ENCODE results near the gene FHDC1.

Gene FHDC1

DNA sequence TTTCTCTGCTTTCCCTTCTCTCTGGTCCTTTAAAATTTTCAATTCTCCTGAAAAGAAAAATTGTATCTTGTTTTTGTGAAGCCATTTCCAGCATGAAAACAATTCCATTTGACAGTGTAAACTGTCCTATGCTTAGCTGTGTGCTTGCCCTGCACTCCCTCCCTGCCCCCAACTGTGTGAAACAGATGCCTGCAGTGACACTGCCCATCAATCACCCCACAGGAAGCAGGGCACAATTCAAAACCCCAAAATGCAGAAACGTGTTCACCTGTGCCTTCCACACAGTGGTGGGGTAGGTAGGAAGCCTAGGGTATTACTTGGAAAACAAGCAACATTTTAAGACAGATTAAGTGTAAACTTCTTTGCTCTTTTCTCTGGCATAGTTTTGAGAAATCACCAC lies 6.2 kb upstream of the FHDC1 start:
- TF ChIP-seq, protein P1, sequence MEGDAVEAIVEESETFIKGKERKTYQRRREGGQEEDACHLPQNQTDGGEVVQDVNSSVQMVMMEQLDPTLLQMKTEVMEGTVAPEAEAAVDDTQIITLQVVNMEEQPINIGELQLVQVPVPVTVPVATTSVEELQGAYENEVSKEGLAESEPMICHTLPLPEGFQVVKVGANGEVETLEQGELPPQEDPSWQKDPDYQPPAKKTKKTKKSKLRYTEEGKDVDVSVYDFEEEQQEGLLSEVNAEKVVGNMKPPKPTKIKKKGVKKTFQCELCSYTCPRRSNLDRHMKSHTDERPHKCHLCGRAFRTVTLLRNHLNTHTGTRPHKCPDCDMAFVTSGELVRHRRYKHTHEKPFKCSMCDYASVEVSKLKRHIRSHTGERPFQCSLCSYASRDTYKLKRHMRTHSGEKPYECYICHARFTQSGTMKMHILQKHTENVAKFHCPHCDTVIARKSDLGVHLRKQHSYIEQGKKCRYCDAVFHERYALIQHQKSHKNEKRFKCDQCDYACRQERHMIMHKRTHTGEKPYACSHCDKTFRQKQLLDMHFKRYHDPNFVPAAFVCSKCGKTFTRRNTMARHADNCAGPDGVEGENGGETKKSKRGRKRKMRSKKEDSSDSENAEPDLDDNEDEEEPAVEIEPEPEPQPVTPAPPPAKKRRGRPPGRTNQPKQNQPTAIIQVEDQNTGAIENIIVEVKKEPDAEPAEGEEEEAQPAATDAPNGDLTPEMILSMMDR (IDR thresholded peaks at IDR 0.05; ENCODE audit: extremely low read depth, insufficient read depth, missing control alignments) = no peak
- in situ Hi-C loops (cut with MboI; ENCODE audit: low pct_unique_long_range_greater_than_20kb, low sequenced_read_pairs, unreplicated experiment) = no loop called here
- no peak for DNase-seq (ENCODE audit: low spot score)

DNA sequence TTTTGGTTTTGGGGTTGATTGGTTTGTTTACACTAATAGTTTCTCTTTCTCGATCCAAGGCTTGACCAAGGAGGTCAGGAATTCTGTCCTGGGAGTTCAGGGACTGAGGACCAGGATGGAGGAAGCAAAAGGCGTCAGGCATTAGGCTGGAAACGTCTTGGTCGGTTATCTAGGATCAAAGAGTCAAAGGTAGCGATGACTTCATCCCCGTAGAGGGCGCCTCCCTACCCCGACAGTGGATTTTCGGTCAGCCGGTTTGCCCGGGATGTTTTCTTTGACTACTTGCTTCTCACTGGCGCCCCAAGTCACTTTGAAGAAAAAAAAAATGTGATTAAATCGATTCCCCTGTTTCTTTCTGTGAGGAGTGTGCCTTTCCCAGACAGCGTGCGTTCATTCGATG lies 980 bp upstream of the FHDC1 start:
- DNase-seq (ENCODE audit: low spot score) = peak; percentile 44
- in situ Hi-C loops (cut with MboI; ENCODE audit: low pct_unique_long_range_greater_than_20kb, low sequenced_read_pairs, unreplicated experiment) = no loop called here

DNA sequence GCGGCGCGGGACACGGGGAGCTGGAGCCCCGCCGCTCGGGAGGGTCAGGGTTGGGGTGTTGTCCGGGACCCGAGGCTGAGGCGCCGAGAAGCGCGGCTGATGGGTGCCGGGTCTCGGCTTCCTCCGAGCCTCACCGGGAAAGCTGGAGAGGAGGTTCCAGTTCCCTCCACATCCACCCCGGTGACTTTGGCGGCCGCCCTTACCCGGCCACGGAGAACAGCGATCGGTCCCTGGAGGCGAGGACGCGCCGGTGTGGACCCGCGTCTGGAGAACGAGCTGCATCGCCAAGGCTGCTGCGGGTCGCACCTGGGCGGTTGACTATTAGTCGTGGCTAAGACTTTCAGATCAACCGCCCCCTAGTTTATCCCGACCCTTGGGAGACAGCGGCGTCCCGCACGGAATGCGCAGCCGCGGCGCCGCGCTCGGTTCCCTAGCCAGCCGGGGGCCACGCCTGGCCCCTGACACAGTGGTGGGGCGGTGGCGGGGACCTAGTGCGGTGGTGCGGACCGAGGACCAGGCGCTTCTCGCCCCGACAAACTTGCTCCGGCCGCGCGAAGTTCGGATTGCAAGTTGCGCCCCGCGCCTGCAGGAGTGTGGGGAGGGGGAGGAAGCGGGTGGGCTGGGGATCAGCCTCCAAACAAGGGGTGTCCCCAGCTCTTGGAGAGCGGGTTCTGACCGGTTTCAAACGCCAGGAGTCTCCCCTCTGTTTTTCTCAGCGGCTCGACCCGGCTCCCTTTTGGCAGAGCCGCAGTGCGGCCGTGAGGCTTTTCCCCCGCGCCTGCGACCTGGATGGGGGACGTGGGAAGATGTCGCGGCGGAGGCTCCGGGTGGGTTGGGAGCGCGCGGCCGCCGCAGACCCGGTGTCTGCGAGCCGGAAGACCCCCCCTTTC lies 568 bp downstream of the FHDC1 start:
- peak; percentile 65 for DNase-seq (ENCODE audit: low spot score)
- TF ChIP-seq, protein P1 (IDR thresholded peaks at IDR 0.05; ENCODE audit: extremely low read depth, insufficient read depth, missing control alignments) = no peak
- in situ Hi-C loops (cut with MboI; ENCODE audit: low pct_unique_long_range_greater_than_20kb, low sequenced_read_pairs, unreplicated experiment) = no loop called here

More for the DNA sequence above, 980 bp upstream of the FHDC1 start:
- TF ChIP-seq, protein P1 (IDR thresholded peaks at IDR 0.05; ENCODE audit: extremely low read depth, insufficient read depth, missing control alignments) = no peak

DNA sequence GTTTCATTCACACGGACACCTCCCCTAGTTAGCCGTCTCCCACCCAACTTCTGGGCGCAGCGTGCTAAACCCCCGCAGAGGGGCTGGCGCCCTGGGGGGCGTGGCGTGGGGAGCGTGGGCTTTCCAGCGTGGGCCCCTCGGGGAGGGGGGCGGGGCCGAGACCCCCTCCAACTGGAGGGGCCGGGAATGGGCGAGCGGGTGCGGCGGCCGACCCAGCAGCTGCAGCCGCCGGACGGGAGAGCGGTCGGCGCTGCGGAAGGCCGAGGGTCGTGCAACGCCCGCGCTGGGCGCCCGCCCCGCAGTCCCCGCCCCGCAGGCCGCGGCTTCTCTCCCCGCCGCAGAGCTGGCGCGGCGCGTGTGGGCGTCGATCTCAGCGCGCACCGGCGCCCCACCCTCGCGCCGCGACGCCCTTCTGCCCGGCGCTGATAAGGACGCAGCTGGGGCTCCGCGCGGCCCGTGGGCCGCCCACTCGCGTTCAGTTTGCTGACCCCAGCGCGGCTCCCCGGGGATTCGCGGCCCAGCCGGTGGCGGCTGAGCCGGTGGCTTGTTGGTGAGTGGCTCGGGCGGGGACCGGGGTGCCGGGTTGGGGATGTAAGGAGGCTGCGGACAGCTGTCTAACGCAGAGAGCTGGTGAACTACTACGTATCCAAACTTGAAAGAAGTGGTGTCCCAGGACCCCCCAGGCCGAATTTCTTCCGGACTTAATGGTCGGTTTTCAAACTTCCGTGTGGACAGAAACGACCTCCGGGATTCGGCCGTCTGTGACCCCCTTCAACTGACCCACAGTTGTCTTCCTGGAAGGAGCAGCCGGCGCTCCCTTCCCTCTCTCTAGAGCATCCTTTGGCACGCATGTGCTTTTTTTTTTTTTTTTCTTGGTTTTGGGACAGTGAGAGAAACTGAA lies 1.5 kb downstream of the FHDC1 start:
- TF ChIP-seq, protein P1 (IDR thresholded peaks at IDR 0.05; ENCODE audit: extremely low read depth, insufficient read depth, missing control alignments) = no peak
- in situ Hi-C loops (cut with MboI; ENCODE audit: low pct_unique_long_range_greater_than_20kb, low sequenced_read_pairs, unreplicated experiment) = no loop called here
- peak; percentile 61 for DNase-seq (ENCODE audit: low spot score)

DNA sequence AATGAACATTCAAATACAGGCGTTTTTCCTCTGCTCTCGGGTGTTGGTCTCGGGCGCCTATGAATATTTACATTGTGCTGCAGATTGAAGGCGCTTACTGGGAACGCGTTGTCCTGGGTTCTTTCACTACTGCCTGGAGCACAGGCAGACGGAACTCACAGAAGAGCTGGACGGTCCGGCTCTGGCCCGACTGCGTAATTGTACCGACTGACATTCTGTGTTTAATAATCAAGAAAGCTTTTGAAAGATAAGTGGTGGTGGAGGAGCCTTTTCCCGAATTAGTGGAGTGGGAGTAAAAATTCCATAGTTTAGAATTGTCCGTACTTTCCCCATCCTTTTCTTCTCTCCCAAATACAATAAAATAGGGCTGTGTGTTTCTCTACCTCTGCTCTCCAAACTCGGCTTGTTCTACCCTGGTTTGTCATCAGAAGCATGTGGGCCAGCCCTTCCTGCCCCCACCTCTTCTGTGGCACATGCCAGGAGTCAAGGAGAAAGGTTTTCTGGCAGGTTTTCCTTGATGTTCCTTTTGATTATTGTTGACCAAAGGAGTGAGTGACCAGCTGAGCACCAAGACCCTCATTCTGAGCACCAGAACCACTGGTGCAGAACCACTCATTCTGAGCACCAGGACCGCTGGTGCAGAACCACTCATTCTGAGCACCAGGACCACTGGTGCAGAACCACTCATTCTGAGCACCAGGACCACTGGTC lies 2.3 kb downstream of the FHDC1 start:
- TF ChIP-seq, protein P1 (IDR thresholded peaks at IDR 0.05; ENCODE audit: extremely low read depth, insufficient read depth, missing control alignments) = no peak
- in situ Hi-C loops (cut with MboI; ENCODE audit: low pct_unique_long_range_greater_than_20kb, low sequenced_read_pairs, unreplicated experiment) = no loop called here
- DNase-seq (ENCODE audit: low spot score) = peak; percentile 29

DNA sequence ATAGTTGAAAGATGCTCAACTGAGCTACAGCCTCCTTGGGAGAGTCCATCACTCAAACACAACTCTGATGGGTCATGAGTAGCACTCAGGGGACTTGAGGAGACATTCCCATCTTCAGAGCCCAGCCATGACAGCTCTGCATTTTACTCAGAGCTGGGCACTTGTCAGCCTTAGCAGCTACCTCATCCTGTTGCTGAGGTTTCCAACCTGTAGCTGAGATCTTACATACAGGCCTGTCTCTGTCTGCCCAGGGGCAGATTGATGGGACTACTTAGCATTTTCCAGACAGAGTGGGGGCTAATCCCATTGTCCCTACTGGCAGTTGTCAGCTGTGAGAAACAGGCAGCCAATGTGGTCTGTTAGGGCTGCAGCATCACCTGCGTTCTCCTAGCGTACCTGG lies 3.5 kb downstream of the FHDC1 start:
- in situ Hi-C loops (cut with MboI; ENCODE audit: low pct_unique_long_range_greater_than_20kb, low sequenced_read_pairs, unreplicated experiment) = no loop called here
- TF ChIP-seq, protein P1 (IDR thresholded peaks at IDR 0.05; ENCODE audit: extremely low read depth, insufficient read depth, missing control alignments) = no peak
- no peak for DNase-seq (ENCODE audit: low spot score)
